ENCODE results near the gene POU6F2. TPM values are rescaled to one million over a fixed set of nuclear protein-coding genes. Genes with fewer than 3 reads are reported as not detected.

POU6F2 gene
- total RNA-seq, 4 donors from 2014 or later, result not detected

- TF ChIP-seq POLR2A (IDR thresholded peaks at IDR 0.05) (no peak), POLR2AphosphoS5 (IDR thresholded peaks at IDR 0.05) (no peak), CTCF (IDR thresholded peaks at IDR 0.05) (no peak), EP300 (IDR thresholded peaks at IDR 0.05) (no peak)
- Histone ChIP-seq H3K27ac (no peak overlapping the region), H3K36me3 (no peaks in the 10 kb centered on the region), H3K9me3 (no peaks in the 10 kb centered on the region), H3K27me3 (no peaks in the 10 kb centered on the region), H3K4me3 (no peak overlapping the region), H3K4me1 (no peaks in the 10 kb centered on the region)
- DNase-seq (ENCODE audit: low spot score in 2 of 2), result no peak
- 61% methylated on average over 3 of the region's 3 CpGs for WGBS
Measured at GRCh38 chr7:39127058-39127457, 149.3 kb downstream of the POU6F2 start.

GRCh38 chr7:39128287-39128843 lies 150.7 kb downstream of the POU6F2 start:
- H3K36me3 ChIP-seq, result no peaks in the 10 kb centered on the region
- DNase-seq (ENCODE audit: low spot score in 2 of 2), result no peak
- H3K9me3 ChIP-seq, result no peaks in the 10 kb centered on the region
- TF ChIP-seq POLR2A (IDR thresholded peaks at IDR 0.05) (no peak), CTCF (IDR thresholded peaks at IDR 0.05) (no peak), EP300 (IDR thresholded peaks at IDR 0.05) (no peak), POLR2AphosphoS5 (IDR thresholded peaks at IDR 0.05) (no peak)
- 49% methylated on average over 2 of the region's 2 CpGs for WGBS
- no peak overlapping the region for H3K4me3 ChIP-seq
- H3K4me1 ChIP-seq, result no peaks in the 10 kb centered on the region
- peaks cover 4% of the 10 kb centered on the region for H3K27me3 ChIP-seq
- H3K27ac ChIP-seq, result no peak overlapping the region

DNA sequence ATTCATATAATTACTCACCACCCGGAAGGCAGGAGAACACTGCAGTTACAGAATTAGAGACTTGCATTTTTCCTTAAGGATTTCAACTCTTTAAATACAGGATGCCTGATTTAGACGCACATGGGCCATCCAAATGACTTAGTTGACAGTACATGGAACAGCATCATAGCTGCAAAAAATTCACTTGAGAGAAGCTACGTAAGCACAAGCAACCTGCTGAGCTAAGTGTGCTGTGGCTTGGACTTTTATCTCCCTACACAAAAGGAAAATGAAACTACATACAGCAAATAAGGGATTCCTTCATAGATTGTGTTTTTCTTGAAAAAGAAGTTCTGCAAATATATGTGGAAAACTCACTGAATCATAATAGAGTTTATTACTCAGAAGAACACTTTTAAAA lies 152.6 kb downstream of the POU6F2 start:
- no peaks in the 10 kb centered on the region for H3K4me1 ChIP-seq
- no peaks in the 10 kb centered on the region for H3K9me3 ChIP-seq
- no peak overlapping the region for H3K27ac ChIP-seq
- H3K4me3 ChIP-seq, result no peak overlapping the region
- whole genome bisulfite sequencing, result 67% methylated on average over 3 of the region's 3 CpGs
- H3K36me3 ChIP-seq, result no peaks in the 10 kb centered on the region
- H3K27me3 ChIP-seq, result peaks cover 7% of the 10 kb centered on the region
- TF ChIP-seq EP300 (IDR thresholded peaks at IDR 0.05), result no peak
- TF ChIP-seq POLR2A (IDR thresholded peaks at IDR 0.05), result no peak
- TF ChIP-seq CTCF (IDR thresholded peaks at IDR 0.05), result no peak
- TF ChIP-seq POLR2AphosphoS5 (IDR thresholded peaks at IDR 0.05), result no peak
- DNase-seq (ENCODE audit: low spot score in 2 of 2), result no peak

GRCh38 chr7:39130857-39131526 lies 153.3 kb downstream of the POU6F2 start:
- Histone ChIP-seq H3K36me3 (no peaks in the 10 kb centered on the region), H3K27me3 (peaks cover 7% of the 10 kb centered on the region), H3K4me3 (no peak overlapping the region), H3K9me3 (no peaks in the 10 kb centered on the region), H3K4me1 (no peaks in the 10 kb centered on the region), H3K27ac (no peak overlapping the region)
- DNase-seq (ENCODE audit: low spot score in 2 of 2), result no peak
- WGBS, result 64% methylated on average over 26 of the region's 26 CpGs
- TF ChIP-seq CTCF (IDR thresholded peaks at IDR 0.05), result no peak
- no peak for TF ChIP-seq EP300 (IDR thresholded peaks at IDR 0.05)
- no peak for TF ChIP-seq POLR2A (IDR thresholded peaks at IDR 0.05)
- no peak for TF ChIP-seq POLR2AphosphoS5 (IDR thresholded peaks at IDR 0.05)

GRCh38 chr7:39132306-39132705 lies 154.6 kb downstream of the POU6F2 start:
- no peak for DNase-seq (ENCODE audit: low spot score in 2 of 2)
- Histone ChIP-seq H3K9me3 (no peaks in the 10 kb centered on the region), H3K4me3 (no peak overlapping the region), H3K27ac (no peak overlapping the region), H3K36me3 (no peaks in the 10 kb centered on the region), H3K4me1 (no peaks in the 10 kb centered on the region), H3K27me3 (peaks cover 7% of the 10 kb centered on the region)
- TF ChIP-seq CTCF (IDR thresholded peaks at IDR 0.05), result no peak
- no peak for TF ChIP-seq POLR2A (IDR thresholded peaks at IDR 0.05)
- no peak for TF ChIP-seq EP300 (IDR thresholded peaks at IDR 0.05)
- TF ChIP-seq POLR2AphosphoS5 (IDR thresholded peaks at IDR 0.05), result no peak
- 70% methylated on average over 5 of the region's 5 CpGs for WGBS

All from suprapubic skin (tissue), 4 donors.